HG03135 (cell line): Measurements from ENCODE around the gene TARBP1.
"Not testable (repeated sequence)": the region's sequence is repeated elsewhere in the genome, so short reads cannot be mapped to it uniquely, and the experiment has no call there.

Experiments
- ATAC-seq: cut with Tn5 transposase; IDR thresholded peaks from one replicate; pipeline ENCODE4 v1.9.1; 2021; ENCODE audit warnings: mild to moderate bottlenecking, moderate library complexity; ENCODE audit not compliant: unreplicated experiment

The TARBP1 gene

DNA sequence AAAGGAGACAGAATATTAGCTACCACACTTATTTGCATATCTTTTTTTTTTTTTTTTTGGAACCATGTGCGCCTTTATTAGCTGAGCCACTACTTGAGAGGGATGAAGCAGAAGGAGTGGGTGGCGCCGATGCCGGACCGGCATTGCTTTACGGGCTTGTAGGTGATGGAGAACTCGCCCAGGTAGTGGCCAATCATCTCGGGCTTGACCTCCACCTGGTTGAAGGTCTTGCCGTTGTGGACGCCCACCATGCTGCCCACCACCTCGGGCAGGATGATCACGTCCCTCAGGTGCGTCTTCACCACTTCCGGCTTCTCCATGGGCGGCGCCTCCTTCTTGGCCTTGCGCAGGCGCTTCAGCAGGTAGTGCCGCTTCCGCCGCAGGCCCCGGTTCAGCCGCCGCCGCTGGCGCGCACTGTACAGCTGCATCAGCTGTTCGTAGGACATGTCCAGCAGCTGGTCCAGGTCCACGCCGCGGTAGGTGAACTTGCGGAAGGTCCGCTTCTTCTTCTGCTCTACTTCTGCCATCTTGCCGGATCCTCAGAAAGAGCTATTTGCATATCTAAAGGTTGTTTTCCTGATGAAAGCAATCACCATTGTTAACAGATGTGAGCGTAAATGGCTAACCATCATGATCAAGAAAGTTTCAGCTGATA is 122.2 kb downstream of the TARBP1 start:
- ATAC-seq, result not testable (repeated sequence)

DNA sequence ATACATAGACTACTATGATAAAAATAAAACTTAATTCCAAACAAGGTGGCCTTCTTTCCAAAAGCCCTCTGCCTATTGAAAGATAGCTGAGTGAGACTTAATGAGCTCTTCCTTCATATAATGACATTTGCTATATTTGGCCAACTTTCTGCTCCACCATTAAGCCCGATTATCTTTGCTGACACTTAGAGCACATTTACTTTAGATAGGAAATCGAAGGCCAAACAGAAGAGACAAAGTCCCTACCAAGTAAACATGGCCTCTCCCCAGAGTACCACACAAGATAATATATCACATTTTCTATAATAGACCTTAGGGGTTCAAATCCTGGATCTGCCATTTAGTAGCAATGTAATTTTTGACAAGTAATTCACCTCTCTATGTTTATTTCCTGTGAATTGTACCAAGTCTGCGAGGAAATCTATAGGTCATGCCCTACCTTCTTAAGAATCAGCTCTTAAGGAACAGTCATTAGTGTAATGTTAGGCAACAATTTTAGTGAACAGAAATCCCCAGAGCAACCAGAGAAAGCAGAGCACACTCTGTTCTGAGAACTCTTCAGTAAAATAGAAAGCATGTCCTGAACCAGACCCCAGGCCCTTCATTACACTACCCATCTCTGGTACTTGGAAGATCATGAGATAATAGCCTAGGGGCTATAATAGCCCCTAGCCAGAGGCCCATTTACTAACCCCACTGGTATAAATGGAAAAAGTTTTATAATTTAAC is 123.0 kb downstream of the TARBP1 start:
- no peak for ATAC-seq

DNA sequence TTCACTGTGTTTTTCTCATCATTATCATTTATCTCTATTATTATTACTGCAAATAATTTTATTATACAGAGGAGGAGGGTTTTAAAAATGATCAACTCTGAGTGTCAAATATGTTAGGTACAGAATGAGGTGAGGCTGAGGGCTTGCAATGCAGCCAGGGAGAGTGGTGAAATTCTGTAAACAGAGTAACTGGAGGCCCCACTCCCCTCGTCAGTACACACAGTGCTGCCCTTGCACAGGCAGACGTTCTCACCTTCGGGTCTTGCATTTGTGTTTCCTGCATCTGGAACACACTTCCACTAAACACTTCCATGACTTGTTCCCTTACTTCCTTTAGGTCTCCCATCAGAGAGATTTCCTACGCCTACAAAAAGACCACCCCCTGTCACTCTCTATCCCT is 130.0 kb downstream of the TARBP1 start:
- ATAC-seq, result no peak

DNA sequence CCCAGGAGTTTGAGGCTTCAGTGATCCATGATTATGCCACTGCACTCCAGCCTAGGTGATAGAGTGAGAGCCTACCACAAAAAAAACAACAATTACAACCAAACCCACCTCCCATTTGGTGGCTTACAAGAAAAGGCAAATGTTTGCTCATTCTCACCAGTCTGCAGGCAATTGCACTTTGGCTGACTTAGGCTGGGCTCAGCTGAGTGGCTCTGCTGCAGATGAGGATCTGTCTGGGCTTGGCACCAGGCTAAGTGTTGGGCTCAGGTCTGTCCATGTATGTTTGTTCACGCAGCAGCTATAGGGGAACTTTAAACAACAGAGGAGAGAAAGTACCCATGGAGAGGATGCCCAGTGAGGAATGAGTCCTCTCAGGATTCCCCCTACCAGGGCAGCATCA is 133.7 kb downstream of the TARBP1 start:
- ATAC-seq, result no peak

DNA sequence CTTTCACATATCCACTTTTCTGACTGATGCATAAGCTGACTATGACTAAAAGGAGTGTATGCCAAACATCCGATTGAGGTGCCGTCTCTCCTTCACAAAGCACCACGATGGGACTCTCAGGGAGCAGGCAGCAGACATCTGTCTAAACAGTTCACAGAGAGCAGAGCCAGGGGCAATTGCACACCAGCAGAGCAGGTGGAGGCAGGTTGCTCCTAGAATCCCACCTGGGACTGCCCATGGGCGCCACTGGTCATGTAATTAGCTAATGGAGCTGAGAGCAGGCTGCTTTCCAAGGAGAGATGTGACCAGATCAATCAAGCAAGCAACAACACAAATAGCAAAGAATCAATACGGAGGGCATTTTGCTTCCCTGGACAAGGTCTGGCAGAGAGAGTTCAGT is 136.2 kb downstream of the TARBP1 start:
- ATAC-seq, result no peak
